ENCODE data around the gene R3HDM1.

DNA sequence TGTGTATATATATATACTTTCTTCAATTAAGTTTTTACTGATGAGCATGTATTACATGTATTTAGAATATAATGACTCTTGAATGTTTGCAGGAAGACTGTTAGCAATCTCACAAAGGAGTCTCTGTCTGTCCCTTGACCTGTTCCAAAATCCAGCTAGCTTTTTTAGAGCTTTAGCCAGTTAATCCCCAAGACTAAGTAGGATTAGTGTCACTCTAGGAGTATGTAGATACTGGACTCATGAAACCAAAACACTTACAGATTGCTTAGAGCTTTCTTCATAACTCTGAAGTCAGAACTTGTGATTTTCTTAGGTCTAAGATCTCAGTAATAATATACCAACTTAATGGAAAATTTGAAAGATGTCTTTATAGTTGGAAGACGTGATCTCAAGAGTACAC is 212.6 kb downstream of the R3HDM1 start:
- TF ChIP-seq, protein P1, sequence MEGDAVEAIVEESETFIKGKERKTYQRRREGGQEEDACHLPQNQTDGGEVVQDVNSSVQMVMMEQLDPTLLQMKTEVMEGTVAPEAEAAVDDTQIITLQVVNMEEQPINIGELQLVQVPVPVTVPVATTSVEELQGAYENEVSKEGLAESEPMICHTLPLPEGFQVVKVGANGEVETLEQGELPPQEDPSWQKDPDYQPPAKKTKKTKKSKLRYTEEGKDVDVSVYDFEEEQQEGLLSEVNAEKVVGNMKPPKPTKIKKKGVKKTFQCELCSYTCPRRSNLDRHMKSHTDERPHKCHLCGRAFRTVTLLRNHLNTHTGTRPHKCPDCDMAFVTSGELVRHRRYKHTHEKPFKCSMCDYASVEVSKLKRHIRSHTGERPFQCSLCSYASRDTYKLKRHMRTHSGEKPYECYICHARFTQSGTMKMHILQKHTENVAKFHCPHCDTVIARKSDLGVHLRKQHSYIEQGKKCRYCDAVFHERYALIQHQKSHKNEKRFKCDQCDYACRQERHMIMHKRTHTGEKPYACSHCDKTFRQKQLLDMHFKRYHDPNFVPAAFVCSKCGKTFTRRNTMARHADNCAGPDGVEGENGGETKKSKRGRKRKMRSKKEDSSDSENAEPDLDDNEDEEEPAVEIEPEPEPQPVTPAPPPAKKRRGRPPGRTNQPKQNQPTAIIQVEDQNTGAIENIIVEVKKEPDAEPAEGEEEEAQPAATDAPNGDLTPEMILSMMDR (IDR thresholded peaks at IDR 0.05), result no peak
- TF ChIP-seq POLR2AphosphoS5 (IDR thresholded peaks at IDR 0.05), result no peak
- TF ChIP-seq POLR2A (IDR thresholded peaks at IDR 0.05), result no peak
